HL-60 (cell line): Measurements from ENCODE around the gene PIAS4. TPM values are rescaled to one million over a fixed set of nuclear protein-coding genes. Genes with fewer than 3 reads are reported as not detected.

Experiments used
- microRNA-seq: library from miRNA; unstranded; fragments of <30 nt; microRNA quantifications from one replicate; pipeline ENCODE4, GENCODE V29; 2018

The PIAS4 gene

Small RNA genes lying within 50 kb of the gene (microRNA-seq; reads per million reads assigned to microRNA genes)
- gene MIR637: not detected
